Endothelial cell of umbilical vein (primary cell): ENCODE data around the gene SYNGR1. TPM values are rescaled to one million over a fixed set of nuclear protein-coding genes. Genes with fewer than 3 reads are reported as not detected.

ENCODE experiments used
- BruUV-seq: library from RNA; stranded (reverse); fragments of 400-500 nt; replicated peaks from 2 replicates; lab custom pipeline; 2021; lab: Mats Ljungman, UMichigan
- CTCF ChIA-PET: fragments of 300-600, 350-600 bp; sonication (Branson Sonifier 250); formaldehyde crosslinking; loops from one replicate; lab custom pipeline; 2021; ENCODE audit warnings: antibody characterized with exemption, inconsistent platforms; lab: Charles Lee
- POLR2A ChIA-PET: fragments of 300-600, 350-600 bp; sonication (Branson Sonifier 250); formaldehyde crosslinking; loops from one replicate; lab custom pipeline; 2021; ENCODE audit warnings: antibody characterized with exemption, inconsistent platforms; lab: Charles Lee
- DNase-seq: peaks from one replicate; pipeline ENCODE4 v3.0.0-alpha.2; 2011; ENCODE audit warnings: low read depth, low spot score
- FAIRE-seq: peaks from 2 replicates; lab custom pipeline; 2011; peaks lifted over from hg19 to GRCh38; lab: Jason Lieb, UNC
- H2AFZ ChIP-seq: 2 replicates; pipeline ENCODE4 v1.6.0; 2012; ENCODE audit warnings: low read depth, low read length, control low read depth, inconsistent platforms
- H3K27ac ChIP-seq: 2 replicates; pipeline ENCODE4 v1.5.1; 2011; ENCODE audit warnings: low read depth, mild to moderate bottlenecking, control low read depth, low read length, moderate library complexity; ENCODE audit not compliant: insufficient read depth
- H3K27me3 ChIP-seq, 2 experiments: 2 replicates each; pipeline versions ENCODE4 v1.6.0 to v1.6.1; 2011; ENCODE audit warnings: low read length in 2 of 2, mixed read lengths in 1 of 2; ENCODE audit not compliant: control insufficient read depth in 2 of 2, insufficient read depth in 2 of 2
- H3K36me3 ChIP-seq, 2 experiments: 2 replicates in 1 of 2; 3 replicates in 1 of 2; pipeline ENCODE4 v1.5.1; 2011; ENCODE audit warnings: low read length in 2 of 2, mild to moderate bottlenecking in 1 of 2, moderate library complexity in 1 of 2; ENCODE audit not compliant: control insufficient read depth in 2 of 2, insufficient read depth in 2 of 2; ENCODE audit errors: extremely low read depth in 1 of 2
- H3K4me1 ChIP-seq: 3 replicates; pipeline ENCODE4 v1.5.1; 2011; ENCODE audit warnings: mild to moderate bottlenecking, low read length; ENCODE audit not compliant: control insufficient read depth, insufficient read depth; ENCODE audit errors: extremely low read depth
- H3K4me2 ChIP-seq: 2 replicates; pipeline ENCODE4 v1.6.1; 2011; ENCODE audit warnings: low read length, control low read depth, mixed read lengths; ENCODE audit not compliant: insufficient read depth
- H3K4me3 ChIP-seq, 3 experiments: fragments of 200-600 bp in 1 of 3; sonication (generic), shearing (Covaris generic) in 1 of 3; replicated peaks in 1 of 3; 2 replicates each; pipeline ENCODE4 v1.5.1; 2011 to 2016; ENCODE audit warnings: control low read depth in 3 of 3, low read length in 3 of 3, mild to moderate bottlenecking in 2 of 3, inconsistent platforms in 1 of 3, low read depth in 1 of 3, moderate library complexity in 1 of 3; ENCODE audit not compliant: insufficient read depth in 1 of 3
- H3K79me2 ChIP-seq: 2 replicates; pipeline ENCODE4 v1.6.0; 2012; ENCODE audit warnings: low read length, inconsistent platforms; ENCODE audit not compliant: control insufficient read depth, insufficient read depth
- H3K9ac ChIP-seq: replicated peaks from 2 replicates; pipeline ENCODE3; 2011; ENCODE audit warnings: low read length, control low read depth; ENCODE audit not compliant: insufficient read depth; ENCODE audit errors: extremely low read depth
- H3K9me1 ChIP-seq: replicated peaks from 3 replicates; pipeline ENCODE4 v1.6.0; 2011; ENCODE audit warnings: mild to moderate bottlenecking, low read length; ENCODE audit not compliant: control insufficient read depth, insufficient read depth; ENCODE audit errors: extremely low read depth
- H3K9me3 ChIP-seq: replicated peaks from 2 replicates; pipeline ENCODE4 v1.5.1; 2012; ENCODE audit warnings: low read length, inconsistent platforms; ENCODE audit not compliant: control insufficient read depth, insufficient read depth
- H4K20me1 ChIP-seq: replicated peaks from 2 replicates; pipeline ENCODE3; 2011; ENCODE audit warnings: mild to moderate bottlenecking, low read length; ENCODE audit not compliant: control insufficient read depth, insufficient read depth; ENCODE audit errors: extremely low read depth
- EZH2 ChIP-seq: IDR thresholded peaks from 2 replicates; pipeline ENCODE4 v1.6.1; 2012; ENCODE audit warnings: borderline replicate concordance, low read depth, mild to moderate bottlenecking, moderate library complexity, low read length, inconsistent platforms; ENCODE audit not compliant: severe bottlenecking
- FOS ChIP-seq: IDR thresholded peaks from 2 replicates; pipeline ENCODE4 v1.6.1; 2011; ENCODE audit warnings: mild to moderate bottlenecking, low read length, moderate library complexity, borderline replicate concordance; ENCODE audit not compliant: insufficient read depth
- GATA2 ChIP-seq: IDR thresholded peaks from 2 replicates; pipeline ENCODE4 v1.7.0; 2011; ENCODE audit warnings: low read depth, mild to moderate bottlenecking, moderate library complexity, mixed read lengths, low read length; ENCODE audit not compliant: insufficient read length, insufficient read depth
- JUN ChIP-seq: IDR thresholded peaks from 2 replicates; pipeline ENCODE4 v1.6.1; 2011; ENCODE audit warnings: borderline replicate concordance, low read depth; ENCODE audit not compliant: insufficient read length, insufficient read depth
- MYC ChIP-seq: IDR thresholded peaks from one replicate; pipeline ENCODE4 v1.6.1; 2011; ENCODE audit warnings: mild to moderate bottlenecking, low read depth, low read length
- POLR2A ChIP-seq: IDR thresholded peaks from 2 replicates; pipeline ENCODE4 v1.6.1; 2012; ENCODE audit warnings: low read depth, mild to moderate bottlenecking, control low read depth, low read length
- POLR2AphosphoS5 ChIP-seq: IDR thresholded peaks from 2 replicates; pipeline ENCODE4 v1.6.1; 2012; ENCODE audit warnings: low read depth, mild to moderate bottlenecking, control low read depth, low read length, moderate library complexity; ENCODE audit not compliant: insufficient read depth
- dilution Hi-C: fragments of 300-500 bp; cut with MboI; formaldehyde crosslinking; loops from one replicate; pipeline ENCODE4 v1.15.0; 2019; ENCODE audit warnings: low sequenced_read_pairs; ENCODE audit not compliant: extremely low pct_ligation_motif_present
- intact Hi-C: fragments of 100-400 bp; cut with micrococcal nuclease; formaldehyde crosslinking; loops from one replicate; pipeline ENCODE4 v1.10.0; 2022
- polyA plus RNA-seq, 4 experiments: library from polyadenylated mRNA; depleted of rRNA in 3 of 4; stranded (reverse) in 3 of 4; unstranded in 1 of 4; fragments of >200 nt; gene quantifications; 2 replicates each; pipeline versions ENCODE4 v1.2.1 to v1.2.3, GENCODE V29; 2011 to 2012; ENCODE audit warnings: missing spikeins in 1 of 4
- total RNA-seq: library from RNA; stranded (reverse); gene quantifications from 2 replicates; pipeline ENCODE4 v1.2.3, GENCODE V29; 2021
- TF ChIP-seq, protein P1 (sequence below), 2 donors: IDR thresholded peaks; 1 replicate in 1 of 2; 2 replicates in 1 of 2; pipeline ENCODE4 v1.5.1; 2011; ENCODE audit warnings: low read length in 2 of 2, mild to moderate bottlenecking in 2 of 2, moderate library complexity in 2 of 2, control low read depth in 1 of 2, inconsistent platforms in 1 of 2, low read depth in 1 of 2; ENCODE audit not compliant: insufficient read depth in 1 of 2; ENCODE audit errors: extremely low read depth in 1 of 2
- TF ChIP-seq, protein P2 (sequence below): IDR thresholded peaks from 2 replicates; pipeline ENCODE4 v1.6.1; 2011; ENCODE audit not compliant: insufficient read depth, insufficient read length

The SYNGR1 gene
- total and polyA plus RNA-seq, 2 donors (not counting 3 experiments of a cell fraction or from before 2014, with no cell fraction given) = 3.8 to 10.2 TPM

DNA sequence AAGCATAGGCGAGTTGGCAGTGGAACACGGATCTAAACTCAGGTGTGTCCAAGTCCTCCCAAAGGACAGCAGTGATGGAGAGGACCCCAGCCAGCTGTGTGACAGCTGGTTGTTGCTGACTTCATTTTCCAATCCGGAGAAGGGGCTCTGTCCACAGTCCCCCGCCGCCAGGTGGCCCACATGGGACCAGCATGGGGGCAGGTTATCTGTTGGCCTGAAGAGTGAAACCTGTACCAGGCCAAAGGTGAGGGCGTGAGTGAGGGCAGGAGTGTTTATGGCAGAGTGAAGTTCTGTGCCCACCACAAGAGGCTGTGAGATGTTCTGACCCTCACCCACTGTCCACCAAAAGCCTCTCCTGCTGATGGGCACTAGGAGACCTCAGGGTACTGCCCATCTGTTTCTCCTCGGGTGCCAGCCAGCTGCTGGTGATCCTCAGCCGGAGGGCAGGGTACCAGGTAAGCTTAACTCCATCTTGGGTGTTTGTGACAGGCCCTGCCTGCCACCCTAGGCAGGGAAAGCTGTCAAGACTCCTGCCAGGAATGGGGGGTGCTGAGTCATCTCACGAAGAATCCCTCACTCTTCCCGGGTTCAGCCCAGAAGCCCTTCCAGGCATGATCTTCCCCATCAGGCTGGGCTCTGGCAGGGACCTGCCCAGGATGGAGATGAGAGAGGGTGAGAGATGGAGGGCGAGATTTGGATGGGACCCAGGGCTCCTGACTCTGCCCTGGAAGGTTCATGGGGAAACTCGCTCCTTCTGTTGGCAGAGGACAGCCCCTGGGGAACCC lies 34.2 kb downstream of the SYNGR1 start:
- no peak overlapping the region for H2AFZ ChIP-seq
- CTCF ChIA-PET = interaction anchor here (0.6 to 1.1 kb wide), 3 partner anchors 53 to 145 kb away, joined by 3 to 4 read pairs (median 3); no protein-coding TSS in a partner anchor
- TF ChIP-seq POLR2AphosphoS5 = no peak
- no peak for TF ChIP-seq MYC
- TF ChIP-seq GATA2 = no peak
- TF ChIP-seq FOS = no peak
- TF ChIP-seq POLR2A = no peak
- TF ChIP-seq, protein P1, sequence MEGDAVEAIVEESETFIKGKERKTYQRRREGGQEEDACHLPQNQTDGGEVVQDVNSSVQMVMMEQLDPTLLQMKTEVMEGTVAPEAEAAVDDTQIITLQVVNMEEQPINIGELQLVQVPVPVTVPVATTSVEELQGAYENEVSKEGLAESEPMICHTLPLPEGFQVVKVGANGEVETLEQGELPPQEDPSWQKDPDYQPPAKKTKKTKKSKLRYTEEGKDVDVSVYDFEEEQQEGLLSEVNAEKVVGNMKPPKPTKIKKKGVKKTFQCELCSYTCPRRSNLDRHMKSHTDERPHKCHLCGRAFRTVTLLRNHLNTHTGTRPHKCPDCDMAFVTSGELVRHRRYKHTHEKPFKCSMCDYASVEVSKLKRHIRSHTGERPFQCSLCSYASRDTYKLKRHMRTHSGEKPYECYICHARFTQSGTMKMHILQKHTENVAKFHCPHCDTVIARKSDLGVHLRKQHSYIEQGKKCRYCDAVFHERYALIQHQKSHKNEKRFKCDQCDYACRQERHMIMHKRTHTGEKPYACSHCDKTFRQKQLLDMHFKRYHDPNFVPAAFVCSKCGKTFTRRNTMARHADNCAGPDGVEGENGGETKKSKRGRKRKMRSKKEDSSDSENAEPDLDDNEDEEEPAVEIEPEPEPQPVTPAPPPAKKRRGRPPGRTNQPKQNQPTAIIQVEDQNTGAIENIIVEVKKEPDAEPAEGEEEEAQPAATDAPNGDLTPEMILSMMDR (IDR thresholded peaks at IDR 0.05; ENCODE audit: extremely low read depth in 1 of 2, insufficient read depth in 1 of 2, low read depth in 1 of 2, low read length in 2 of 2) = no peak
- TF ChIP-seq EZH2 = no peak
- no peak for TF ChIP-seq JUN
- TF ChIP-seq, protein P2, sequence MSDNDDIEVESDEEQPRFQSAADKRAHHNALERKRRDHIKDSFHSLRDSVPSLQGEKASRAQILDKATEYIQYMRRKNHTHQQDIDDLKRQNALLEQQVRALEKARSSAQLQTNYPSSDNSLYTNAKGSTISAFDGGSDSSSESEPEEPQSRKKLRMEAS = no peak
- no peaks in the 10 kb centered on the region for H3K27me3 ChIP-seq
- no peaks in the 10 kb centered on the region for H4K20me1 ChIP-seq
- dilution Hi-C loops = no loop called here
- intact Hi-C loops = no loop called here
- DNase-seq = no peak
- H3K4me3 ChIP-seq = no peak overlapping the region
- H3K27ac ChIP-seq = no peak overlapping the region
- H3K9ac ChIP-seq = no peak overlapping the region
- no peaks in the 10 kb centered on the region for H3K79me2 ChIP-seq
- no peaks in the 10 kb centered on the region for H3K4me1 ChIP-seq
- H3K9me3 ChIP-seq = no peaks in the 10 kb centered on the region
- H3K36me3 ChIP-seq = no peaks in the 10 kb centered on the region
- no TSS peak for BruUV-seq
- H3K4me2 ChIP-seq = no peak overlapping the region
- POLR2A ChIA-PET = no interaction called here
- H3K9me1 ChIP-seq = no peaks in the 10 kb centered on the region
- FAIRE-seq = no peak
